AG08395 (cell line): ENCODE data around the gene IRF9.

Experiments used
- DNase-seq: peaks from one replicate; pipeline ENCODE4 v3.0.0; 2012; ENCODE audit warnings: mixed read lengths, low spot score

IRF9 gene

GRCh38 chr14:24132061-24132685, 28.9 kb upstream of the IRF9 start:
- no peak for DNase-seq

GRCh38 chr14:24132976-24133375, 28.1 kb upstream of the IRF9 start:
- DNase-seq: no peak

- no peak for DNase-seq
Observed at GRCh38 chr14:24133735-24134134, 27.3 kb upstream of the IRF9 start.

GRCh38 chr14:24135584-24135833, 25.6 kb upstream of the IRF9 start:
- DNase-seq: no peak

- DNase-seq: peak; percentile 97
Observed at GRCh38 chr14:24135834-24136683, 25.0 kb upstream of the IRF9 start, which contains the start of gene PSME1. Gene PSME1, plus strand, starts transcription at chr14:24136194. Its CDS starts 69 bp downstream, at chr14:24136263.

- no peak for DNase-seq
Observed at GRCh38 chr14:24136684-24137528, 24.2 kb upstream of the IRF9 start.

GRCh38 chr14:24137529-24138395, 23.3 kb upstream of the IRF9 start:
- no peak for DNase-seq

- no peak for DNase-seq
Observed at GRCh38 chr14:24138396-24139271, 22.4 kb upstream of the IRF9 start.

GRCh38 chr14:24139272-24139934, 21.7 kb upstream of the IRF9 start:
- DNase-seq: no peak

GRCh38 chr14:24141097-24141880, 19.8 kb upstream of the IRF9 start, which contains the start of gene EMC9:
Gene EMC9, minus strand, starts transcription at chr14:24141591. Its CDS starts 287 bp downstream, at chr14:24141304.
- peak; percentile 99 for DNase-seq

- DNase-seq: no peak
Observed at GRCh38 chr14:24143511-24143910, 17.6 kb upstream of the IRF9 start.

GRCh38 chr14:24144451-24144850, 16.6 kb upstream of the IRF9 start:
- no peak for DNase-seq

- DNase-seq: no peak
Observed at GRCh38 chr14:24145219-24145618, 15.8 kb upstream of the IRF9 start.

GRCh38 chr14:24145690-24146452, 15.2 kb upstream of the IRF9 start:
- DNase-seq: no peak

- DNase-seq: peak; percentile 94
Observed at GRCh38 chr14:24146453-24146977, 14.6 kb upstream of the IRF9 start, which contains the start of gene PSME2. Gene PSME2, minus strand, starts transcription at chr14:24146610. Its CDS starts 29 bp downstream, at chr14:24146581.

- peak; percentile 97 for DNase-seq
Observed at GRCh38 chr14:24146978-24147760, 13.9 kb upstream of the IRF9 start, which contains the start of gene RNF31. Gene RNF31, plus strand, starts transcription at chr14:24147498. Its CDS starts 201 bp downstream, at chr14:24147699.

GRCh38 chr14:24147761-24148428, 13.2 kb upstream of the IRF9 start:
- no peak for DNase-seq
